Measurements from ENCODE around the gene DTWD2.
A peak's percentile ranks its signal among the peaks of the same experiment; 100 is the strongest.
"Not testable (repeated sequence)": the region's sequence is repeated elsewhere in the genome, so short reads cannot be mapped to it uniquely, and the experiment has no call there.

DTWD2 gene

DNA sequence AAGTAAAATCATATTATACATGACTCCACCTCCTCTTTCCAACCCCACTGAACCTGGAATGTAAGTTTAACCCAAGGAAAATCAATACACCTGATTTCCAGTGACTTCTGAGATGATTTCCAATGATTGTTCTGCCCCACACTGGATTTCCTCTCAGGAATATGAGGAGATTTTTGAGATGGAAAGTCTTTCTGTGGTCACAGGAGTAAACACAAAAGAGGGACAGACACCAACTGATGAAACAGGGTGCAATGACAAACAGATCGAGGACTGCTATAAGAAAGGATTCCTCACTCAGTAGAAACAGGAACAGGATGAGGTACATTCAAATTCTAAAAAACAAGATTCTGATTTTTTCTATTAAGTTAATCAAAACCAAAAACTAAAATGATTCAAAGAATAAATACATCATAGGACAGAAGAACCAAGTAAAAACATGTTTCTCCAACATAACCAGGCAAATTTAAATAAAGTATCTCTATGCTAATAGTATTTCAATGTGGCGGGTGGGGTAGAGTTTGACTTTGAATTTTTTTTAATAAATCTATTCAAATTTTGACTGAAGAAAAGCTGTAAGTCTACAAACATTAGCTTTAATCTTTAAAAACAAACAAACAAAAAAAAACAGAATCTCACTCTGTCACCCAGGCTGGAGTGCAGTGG lies 42.1 kb downstream of the DTWD2 start:
- DNase-seq = no peak

DNA sequence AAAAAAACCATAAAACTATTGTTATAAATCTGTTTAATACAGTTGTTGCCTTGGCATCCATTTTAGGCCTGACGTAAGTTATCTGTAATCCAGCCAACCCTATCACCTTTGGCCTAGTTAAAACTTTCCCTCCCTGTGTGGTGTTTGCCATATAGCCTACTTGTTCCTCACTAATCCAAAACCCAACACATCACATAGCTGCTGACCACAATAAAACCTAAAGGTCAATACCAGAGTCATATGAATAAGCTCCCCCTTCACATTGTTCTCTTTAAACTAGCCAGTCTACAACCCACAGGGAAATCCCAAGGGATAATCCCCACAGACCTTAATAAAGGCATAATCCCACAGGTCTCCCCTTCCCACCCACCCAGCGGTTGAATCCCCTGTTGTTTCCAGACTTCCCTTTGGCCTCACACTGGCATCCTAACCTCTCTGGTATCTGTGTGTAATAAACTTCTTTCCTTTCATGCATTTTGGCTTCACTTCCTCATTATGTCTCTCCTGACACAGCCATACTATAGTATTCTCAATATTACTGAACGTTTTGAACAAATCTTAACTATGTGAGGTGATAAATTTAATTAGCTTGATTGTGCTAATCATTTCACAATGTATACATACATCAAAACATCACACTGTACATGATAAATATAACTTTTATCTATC lies 50.8 kb downstream of the DTWD2 start:
- DNase-seq = no peak

DNA sequence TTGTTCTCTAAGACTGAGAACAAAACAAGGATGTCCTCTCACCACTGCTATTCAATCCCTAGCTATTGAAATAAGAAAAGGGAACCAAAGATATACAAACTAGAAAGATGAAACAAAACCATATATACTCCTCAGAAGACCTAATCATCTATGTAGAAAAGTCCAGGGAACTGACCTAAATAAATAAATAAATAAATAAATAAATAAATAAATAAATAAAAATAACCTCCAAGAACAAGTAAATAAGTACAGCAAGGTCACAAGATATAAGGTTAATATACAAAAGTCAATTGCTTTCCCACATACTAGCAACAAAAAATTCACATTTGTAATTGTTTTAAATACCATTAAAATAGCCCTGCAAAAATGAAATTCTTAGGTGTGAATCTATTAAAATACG lies 54.6 kb downstream of the DTWD2 start:
- DNase-seq = no peak

DNA sequence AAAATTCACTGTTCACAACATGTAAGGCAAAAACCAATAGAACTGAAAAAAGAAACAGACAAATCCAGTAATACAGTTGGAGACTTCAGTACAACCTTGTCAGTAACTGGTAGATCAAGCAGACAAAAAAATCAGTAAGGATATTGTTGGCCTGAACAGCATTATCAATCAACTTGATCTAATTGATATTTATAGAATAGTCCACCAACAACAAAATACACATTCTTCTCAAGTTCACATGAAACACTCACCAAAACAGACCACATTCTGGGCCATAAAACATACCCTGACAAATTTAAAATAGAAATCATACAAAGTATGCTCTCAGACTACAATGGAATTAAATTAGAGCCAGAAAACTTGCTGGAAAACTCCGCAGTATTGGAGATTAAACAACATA lies 56.8 kb downstream of the DTWD2 start:
- no peak for DNase-seq

DNA sequence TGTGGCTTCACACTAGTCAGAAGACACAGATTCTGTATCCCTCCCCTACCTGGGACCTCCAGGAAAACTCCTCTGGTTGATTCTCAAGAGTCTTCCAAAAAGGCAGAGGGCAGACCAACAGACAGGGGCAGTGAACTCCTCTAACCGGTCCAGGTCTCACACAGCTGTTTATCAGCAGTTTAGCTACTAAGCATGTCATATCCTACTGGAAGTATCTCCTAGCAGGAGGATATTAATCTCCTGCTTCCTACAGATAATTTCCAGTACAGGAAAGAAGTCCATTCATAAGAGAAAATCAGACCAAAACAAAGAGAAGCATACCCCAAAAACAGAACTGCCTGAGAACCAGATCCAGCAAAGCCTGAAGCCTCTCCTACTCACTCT lies 64.3 kb downstream of the DTWD2 start:
- no peak for DNase-seq

DNA sequence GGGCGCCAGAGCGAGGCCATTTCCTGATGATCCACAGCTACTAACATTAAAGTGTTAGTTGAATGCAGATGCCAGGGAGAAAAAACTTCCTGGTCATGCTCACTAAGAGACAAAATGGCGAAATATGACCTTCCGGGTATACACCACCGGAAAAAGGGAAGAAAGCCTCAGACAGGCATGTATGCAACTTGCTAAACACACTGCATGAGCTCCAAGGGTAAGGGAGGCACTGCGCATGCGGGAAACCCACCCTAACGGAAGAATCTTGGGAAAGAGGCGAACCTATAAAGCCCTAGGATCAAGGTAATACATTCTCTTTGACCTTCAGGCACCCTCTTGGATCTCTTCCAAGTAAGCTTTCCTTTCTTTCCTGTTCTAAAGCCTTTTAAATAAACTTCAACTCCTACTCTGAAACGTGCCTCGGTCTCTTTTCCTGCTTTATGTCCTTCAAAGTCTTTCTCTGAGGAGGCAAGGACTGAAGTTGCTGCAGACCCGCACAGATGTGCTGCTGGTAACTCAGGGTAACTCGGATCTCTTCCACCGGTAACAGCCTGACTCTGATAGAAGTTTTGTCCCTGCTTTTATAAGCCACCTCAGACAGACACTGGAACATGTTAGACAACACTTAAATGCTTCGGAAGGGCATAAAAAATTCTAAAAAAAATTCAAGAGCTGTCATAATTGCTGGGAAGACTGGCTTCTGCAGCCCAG lies 64.9 kb downstream of the DTWD2 start:
- DNase-seq = no peak

DNA sequence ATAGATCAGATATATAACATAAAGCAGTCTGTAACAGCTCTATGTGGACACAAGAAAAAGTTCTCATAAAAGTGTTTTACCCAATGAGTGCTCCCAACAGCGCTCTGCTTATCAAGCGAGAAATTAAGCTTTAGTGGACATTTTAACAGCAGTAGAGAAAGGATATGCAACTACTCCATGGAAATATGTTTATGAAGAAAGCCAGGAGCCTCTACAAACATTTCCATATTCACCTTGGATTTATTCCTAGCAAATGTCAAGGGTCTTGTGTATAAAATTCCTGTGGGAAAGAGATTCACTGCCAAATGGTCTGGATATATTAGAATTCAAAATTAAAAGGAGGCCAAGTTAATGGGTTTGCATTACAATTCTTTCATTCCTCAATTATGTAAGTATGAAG lies 66.5 kb downstream of the DTWD2 start:
- DNase-seq = no peak

DNA sequence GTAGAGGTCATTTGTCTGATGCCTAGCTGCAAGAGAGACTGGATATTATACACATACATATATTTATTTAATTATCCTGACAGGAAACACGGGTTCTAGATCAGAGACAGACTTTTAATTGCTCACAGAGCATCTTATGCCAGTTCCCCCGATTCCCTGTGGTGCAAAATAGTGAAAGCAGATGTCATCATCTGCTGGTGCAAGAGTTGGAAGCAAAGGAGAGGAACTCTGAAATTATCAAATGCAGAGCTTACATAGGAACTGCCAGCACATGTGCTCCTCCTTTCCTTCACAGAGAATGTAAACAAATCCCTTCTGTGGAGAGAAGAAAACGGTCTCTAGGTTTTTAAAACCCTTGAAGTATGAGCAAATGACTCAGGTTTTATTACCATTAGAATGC lies 69.3 kb downstream of the DTWD2 start:
- no peak for DNase-seq

DNA sequence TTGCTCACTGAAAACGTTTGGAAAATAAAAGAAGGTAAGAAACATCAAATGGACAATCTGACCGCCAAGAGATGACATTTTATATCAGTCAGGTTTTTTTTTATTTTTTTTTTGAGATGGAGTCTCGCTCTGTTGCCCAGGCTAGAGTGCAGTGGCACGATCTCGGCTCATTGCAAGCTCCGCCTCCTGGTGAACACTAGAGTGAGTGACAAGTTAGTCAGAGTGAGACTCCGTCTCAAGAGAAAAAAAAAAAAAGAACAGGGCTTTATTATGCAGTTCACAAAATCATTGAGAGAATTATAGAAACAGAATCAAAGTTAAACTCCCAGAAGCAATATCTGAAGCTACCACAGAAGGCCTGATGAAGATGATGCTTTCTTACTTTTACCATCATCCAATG lies 70.1 kb downstream of the DTWD2 start:
- no peak for DNase-seq

DNA sequence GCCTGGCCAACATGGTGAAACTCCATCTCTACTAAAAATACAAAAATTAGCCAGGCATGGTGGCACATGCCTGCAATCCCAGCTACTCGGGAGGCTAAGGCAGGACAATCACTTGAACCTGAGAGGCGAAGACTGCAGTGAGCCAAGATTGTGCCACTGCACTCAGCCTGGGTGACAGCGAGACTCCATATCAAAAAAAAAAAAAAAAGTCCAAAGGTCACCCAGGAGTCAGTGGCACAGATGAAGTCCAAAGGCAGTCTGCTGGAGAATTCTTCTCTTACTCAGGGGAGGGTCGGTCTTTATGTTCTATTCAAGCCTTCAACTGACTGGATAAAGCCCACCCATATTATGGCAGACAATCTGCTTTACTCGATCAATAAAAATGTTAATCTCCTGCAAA lies 80.8 kb downstream of the DTWD2 start:
- not testable (repeated sequence) for DNase-seq

DNA sequence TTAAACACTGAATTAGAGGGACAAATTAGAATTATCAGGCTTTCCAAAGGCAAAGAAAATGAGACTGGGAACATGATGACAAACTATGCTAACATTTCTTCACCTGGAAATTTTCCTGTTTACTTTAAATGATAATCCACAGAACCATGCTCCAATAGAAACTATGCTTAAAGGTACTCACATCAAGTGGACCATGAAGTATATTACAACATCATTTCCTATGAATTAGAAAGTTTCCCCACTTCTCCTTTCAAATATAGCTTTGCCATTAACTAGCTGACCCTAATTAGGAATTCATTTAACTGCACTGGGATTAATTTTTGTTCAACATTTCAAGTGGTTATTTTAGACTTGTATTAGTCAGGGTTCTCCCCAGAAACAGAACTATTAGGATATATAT lies 81.4 kb downstream of the DTWD2 start:
- DNase-seq = no peak

DNA sequence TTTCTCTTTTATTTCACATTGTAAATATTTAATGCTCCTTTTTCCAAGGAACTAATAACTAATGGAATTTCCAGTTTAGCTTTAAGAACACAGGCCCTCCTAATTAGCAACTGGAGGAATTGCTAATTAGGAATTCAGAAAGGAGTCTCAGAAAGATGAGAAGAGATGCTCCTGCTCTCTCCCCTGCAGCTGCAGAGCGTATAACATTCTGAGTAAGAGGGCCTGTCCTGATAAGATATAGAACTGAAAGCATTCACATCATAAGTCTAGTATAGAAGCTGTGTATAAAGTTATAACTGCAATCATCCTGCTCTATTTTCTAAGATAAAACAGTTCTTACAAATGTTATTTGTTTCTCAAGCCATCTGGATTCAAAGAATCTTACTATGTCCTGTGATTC lies 83.2 kb downstream of the DTWD2 start:
- no peak for DNase-seq

DNA sequence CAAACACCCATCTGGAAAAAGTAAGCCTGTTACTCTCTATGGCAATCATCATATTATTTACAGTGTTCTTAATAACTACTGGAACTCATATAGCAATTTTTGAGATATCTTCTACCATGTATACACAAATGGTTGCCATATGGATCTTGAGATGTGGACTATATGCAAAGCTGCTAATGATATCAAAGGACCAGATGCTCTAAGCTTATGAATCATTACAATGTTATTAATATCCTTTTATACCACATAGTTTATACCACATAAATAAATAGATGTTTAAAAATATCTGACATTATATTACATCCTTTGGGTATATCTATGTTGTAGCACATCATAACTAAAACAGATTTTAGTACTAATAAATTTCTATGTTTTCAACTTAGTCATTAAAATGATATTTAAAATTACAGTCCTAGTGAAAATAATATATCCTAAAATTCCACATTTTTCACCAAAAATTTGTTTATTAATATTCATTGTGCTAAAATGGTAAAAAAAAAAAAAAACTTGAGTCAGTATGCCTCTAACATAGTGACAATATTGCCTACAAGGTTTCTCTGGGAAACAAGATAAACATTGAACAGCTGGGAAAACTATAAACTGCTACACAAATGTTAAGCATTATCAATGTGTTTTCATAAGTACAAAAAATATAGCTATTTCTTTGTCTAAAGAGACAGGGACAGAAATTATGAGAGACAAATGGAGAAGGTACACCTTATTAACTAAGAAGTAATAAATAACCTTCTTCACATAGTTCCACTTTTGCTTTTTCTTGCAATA lies 85.5 kb downstream of the DTWD2 start:
- peak; percentile 39 for DNase-seq

DNA sequence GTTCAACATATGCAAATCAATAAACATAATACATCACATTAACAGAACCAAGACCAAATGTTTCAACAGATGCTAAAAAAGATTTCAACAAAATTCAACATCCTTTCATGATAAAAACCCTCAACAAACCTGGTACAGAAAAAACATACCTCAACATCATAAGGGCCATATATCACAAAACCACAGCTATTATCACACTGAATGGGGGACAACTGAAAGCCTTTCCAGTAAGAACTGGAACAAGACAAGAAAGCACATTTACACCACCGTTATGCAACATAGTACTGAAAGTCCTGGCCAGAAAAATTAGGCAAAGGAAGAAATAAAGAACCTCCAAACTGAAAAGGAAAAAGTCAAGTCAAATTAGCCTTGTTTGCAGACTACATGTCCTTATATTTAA lies 93.6 kb downstream of the DTWD2 start:
- no peak for DNase-seq

DNA sequence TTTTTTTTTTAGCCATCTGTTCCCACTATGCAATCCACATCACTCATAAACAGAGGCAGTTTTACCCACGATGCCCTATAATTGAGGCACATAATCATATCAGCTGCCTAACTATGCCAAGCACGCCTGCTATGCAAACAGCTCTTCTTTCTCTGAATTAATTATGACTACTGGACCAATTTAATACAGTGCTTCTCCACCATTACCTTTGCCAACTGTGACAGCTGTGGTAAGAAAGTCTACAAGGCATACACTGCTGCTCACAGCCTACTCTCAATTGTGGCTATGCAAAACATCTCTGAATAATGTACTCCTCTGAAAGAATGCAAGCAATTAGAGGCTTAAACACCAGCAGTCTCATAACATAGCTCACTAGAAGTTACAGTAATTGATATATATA lies 97.1 kb downstream of the DTWD2 start:
- DNase-seq = peak; percentile 88

DNA sequence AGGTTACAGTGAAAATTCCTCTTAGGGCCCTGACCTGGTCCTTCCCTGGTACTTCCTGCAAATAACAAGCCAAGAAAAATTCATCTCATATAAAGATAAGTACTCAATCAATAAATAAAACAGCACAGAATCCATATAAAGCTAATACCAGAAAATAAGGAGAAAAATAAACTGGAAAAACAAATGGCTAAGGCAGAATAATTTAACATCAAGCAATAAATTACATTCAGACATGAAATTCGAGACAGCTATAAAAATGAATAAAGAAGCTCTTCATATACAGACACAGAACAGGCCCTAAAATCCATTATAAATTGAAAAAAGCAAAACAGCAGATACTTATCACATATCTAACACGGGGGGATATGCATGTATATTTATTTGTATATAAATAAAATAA lies 99.2 kb downstream of the DTWD2 start:
- no peak for DNase-seq

DNA sequence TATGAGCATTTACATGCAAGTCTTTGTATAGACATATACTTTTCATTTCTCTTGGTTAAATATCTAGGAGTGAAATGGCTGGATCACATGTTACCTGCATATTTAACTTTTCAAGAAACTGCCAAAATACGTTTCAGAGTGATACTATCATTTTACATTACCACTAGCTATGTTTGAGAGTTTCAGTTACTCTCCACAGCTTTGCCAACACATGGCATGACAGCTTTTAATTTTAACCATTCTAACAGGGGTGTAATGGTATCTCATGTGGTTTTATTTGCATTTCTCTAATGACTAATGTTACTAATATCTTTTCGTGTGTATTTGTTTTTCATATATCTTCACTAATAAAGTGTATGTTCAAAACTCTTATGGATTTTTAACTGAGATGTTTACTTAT lies 99.8 kb downstream of the DTWD2 start:
- no peak for DNase-seq

DNA sequence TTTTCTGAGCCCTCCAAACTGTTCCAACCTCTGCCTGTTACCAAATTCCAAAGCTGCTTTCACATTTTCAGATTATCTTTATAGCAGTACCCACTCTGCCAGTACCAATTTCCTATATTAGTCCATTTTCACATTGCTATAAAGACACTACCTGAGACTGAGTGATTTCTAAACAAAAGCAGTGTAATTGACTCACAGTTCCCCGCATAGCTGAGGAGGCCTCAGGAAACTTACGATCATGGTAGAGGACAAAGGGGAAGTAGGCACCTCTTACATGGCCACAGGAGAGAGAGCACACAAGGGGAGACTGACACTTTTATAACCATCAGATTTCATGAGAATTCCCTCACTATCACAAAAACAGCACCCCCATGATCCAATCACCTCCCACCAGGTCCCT lies 105.0 kb downstream of the DTWD2 start:
- no peak for DNase-seq

DNA sequence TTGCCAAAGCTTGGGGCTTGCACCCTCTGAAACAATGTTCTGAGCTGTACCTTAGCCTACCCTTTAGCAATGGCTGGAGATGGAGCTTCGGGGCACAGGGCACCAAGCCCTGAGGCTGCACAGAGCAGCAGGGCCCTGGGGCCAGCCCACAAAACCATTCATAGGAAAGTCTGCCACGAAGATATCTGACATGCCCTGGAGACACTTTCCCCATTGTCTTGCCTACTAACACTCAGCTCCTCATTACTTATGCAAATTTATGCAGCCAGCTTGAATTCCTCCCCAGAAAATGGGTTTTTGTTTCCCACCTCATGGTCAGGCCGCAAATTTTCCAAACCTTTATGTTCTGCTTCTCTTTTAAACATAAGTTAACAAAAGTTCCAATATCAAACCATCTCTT lies 105.7 kb downstream of the DTWD2 start:
- DNase-seq = no peak

DNA sequence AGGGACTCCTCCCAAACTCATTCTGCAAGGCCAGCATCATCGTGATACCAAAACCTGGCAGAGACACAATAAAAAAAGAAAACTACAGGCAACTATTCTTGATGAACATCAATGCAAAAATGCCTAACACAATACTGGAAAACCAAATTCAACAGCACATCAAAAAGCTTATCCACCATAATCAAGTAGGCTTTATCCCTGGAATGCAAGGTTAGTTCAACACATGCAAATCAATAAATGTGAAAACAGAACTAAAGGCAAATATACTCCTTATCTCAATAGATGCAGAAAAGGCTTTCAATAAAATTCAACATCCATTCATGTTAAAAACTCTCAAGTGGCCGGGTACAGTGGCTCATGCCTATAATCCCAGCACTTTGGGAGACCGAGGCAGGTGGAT lies 111.5 kb downstream of the DTWD2 start:
- not testable (repeated sequence) for DNase-seq

DNA sequence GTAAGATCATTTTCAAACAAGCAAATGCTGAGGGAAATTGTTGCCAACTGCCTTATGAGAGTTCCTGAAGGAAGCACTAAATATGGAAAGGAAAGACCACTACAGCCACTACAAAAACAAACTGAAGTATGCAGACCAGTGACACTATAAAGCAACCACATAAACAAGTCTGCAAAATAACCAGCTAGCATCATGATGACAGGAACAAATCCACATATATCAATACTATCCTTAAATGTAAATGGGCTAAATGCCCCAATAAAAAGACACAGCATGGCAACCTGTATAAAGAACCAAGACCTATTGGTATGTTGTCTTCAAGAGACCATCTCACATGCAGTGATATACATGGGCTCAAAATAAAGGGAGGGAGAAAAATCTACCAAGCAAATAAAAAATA lies 113.2 kb downstream of the DTWD2 start:
- DNase-seq = no peak

DNA sequence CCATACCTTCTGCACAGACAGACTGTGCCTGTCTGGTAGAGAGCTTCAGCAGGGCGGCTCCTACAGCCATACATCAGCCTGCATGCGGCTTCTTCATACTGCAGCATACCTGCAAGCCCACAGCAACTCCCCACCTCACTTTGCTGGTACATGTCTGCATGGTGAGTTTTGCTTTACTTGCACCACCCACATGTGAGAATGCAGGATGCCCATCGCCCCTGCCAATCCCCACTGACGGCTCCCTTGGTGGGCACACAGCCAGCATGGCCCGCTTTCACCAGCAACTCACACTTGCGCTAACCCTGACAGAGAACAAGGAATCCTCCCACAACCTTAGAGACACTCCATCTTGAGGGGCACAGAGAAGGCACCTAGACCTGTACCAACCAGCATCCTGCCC lies 114.9 kb downstream of the DTWD2 start:
- no peak for DNase-seq

DNA sequence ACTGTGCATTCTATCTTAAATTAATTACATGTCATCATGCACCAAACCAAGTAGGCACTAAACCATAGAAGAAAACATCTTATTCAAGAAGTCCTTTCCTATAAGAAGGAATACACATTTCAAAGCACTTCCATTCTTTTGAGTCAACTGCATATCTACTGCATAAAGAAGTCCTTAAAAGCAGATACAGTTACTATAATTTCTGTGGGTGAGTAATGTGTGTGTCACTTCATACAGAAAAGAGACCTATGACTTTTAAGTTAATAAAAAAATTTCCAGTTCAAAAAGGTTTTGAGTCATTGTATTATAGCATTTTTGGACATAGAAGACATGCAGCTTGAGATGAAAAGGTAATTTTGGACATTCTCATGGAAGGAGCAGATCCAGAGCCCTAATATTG lies 125.0 kb downstream of the DTWD2 start:
- no peak for DNase-seq

DNA sequence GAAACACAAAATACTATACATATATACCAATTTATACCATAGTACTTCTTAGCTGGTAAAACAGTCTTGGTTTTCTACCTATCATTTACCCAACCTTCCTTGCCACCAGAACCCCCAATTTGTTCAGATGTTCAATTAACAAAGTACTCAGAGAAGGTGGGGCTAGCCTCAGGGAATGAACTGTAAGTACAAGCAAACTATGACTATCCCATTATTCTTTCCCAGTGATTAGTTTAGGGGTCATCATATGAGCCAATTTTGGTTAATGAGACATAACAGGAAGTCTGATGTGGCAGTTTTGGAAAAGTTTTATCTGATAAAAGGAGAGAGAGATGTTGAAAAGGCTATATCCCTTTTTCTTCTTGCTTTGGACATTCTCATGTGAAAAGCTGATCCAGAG lies 125.8 kb downstream of the DTWD2 start:
- DNase-seq = no peak

Measured in NCI-H1694 (cell line).